PC-9 (cell line): ENCODE measurements around the gene ABCG5. TPM values are rescaled to one million over a fixed set of nuclear protein-coding genes. Genes with fewer than 3 reads are reported as not detected.

Source experiments
- BruUV-seq: library from RNA; stranded (reverse); fragments of 400-500 nt; replicated peaks from 2 replicates; lab custom pipeline; 2021; lab: Mats Ljungman, UMichigan
- CTCF ChIA-PET: fragments of 300-600 bp; sonication (Branson Sonifier 250); formaldehyde crosslinking; loops from one replicate; lab custom pipeline; 2022; ENCODE audit warnings: antibody characterized with exemption; lab: Charles Lee
- POLR2A ChIA-PET: fragments of 300-600 bp; sonication (Branson Sonifier 250); formaldehyde crosslinking; loops from one replicate; lab custom pipeline; 2022; ENCODE audit warnings: antibody characterized with exemption; ENCODE audit not compliant: unreplicated experiment; lab: Charles Lee
- DNase-seq, 2 experiments: peaks; one replicate each; pipeline versions ENCODE4 v3.0.0 to v3.0.0-alpha.2; 2015 to 2022; ENCODE audit warnings: mixed read lengths in 1 of 2
- H2AFZ ChIP-seq: fragments of 200-600 bp; sonication (generic); 2 replicates; pipeline ENCODE4 v1.8.1; 2017; ENCODE audit warnings: antibody characterized with exemption
- H3F3A ChIP-seq: fragments of 200-600 bp; sonication (generic); 2 replicates; pipeline ENCODE4 v1.8.1; 2017; ENCODE audit warnings: antibody characterized with exemption, mild to moderate bottlenecking, low read depth; ENCODE audit not compliant: insufficient read depth
- H3K27ac ChIP-seq: fragments of 200-600 bp; sonication (generic); 2 replicates; pipeline ENCODE4 v1.6.1; 2016; ENCODE audit warnings: mixed run types
- H3K27me3 ChIP-seq: fragments of 200-600 bp; sonication (generic); 2 replicates; pipeline ENCODE4 v1.6.1; 2016; ENCODE audit warnings: low read depth, mixed run types; ENCODE audit not compliant: insufficient read depth
- H3K36me3 ChIP-seq: fragments of 200-600 bp; sonication (generic); 2 replicates; pipeline ENCODE4 v1.6.1; 2016; ENCODE audit warnings: low read depth, mixed run types
- H3K4me1 ChIP-seq: fragments of 200-600 bp; sonication (generic); replicated peaks from 2 replicates; pipeline ENCODE4 v1.6.1; 2016; ENCODE audit warnings: mixed run types; ENCODE audit not compliant: insufficient read depth
- H3K4me2 ChIP-seq: fragments of 200-600 bp; sonication (generic); 2 replicates; pipeline ENCODE4 v1.6.1; 2017; ENCODE audit warnings: mixed run types
- H3K4me3 ChIP-seq: fragments of 200-600 bp; sonication (generic); 2 replicates; pipeline ENCODE4 v1.6.1; 2016; ENCODE audit warnings: mixed run types
- H3K79me2 ChIP-seq: fragments of 200-600 bp; sonication (generic); 2 replicates; pipeline ENCODE4 v1.6.1; 2017; ENCODE audit warnings: low read depth, mixed run types
- H3K9me2 ChIP-seq: fragments of 200-600 bp; sonication (generic); 2 replicates; pipeline ENCODE4 v1.8.1; 2017; ENCODE audit warnings: mild to moderate bottlenecking; ENCODE audit not compliant: insufficient read depth
- H3K9me3 ChIP-seq: fragments of 200-600 bp; sonication (generic); 2 replicates; pipeline ENCODE4 v1.8.1; 2016; ENCODE audit warnings: low read depth; ENCODE audit not compliant: insufficient read depth
- H4K20me1 ChIP-seq: fragments of 200-600 bp; sonication (generic); 2 replicates; pipeline ENCODE4 v1.8.1; 2017; ENCODE audit not compliant: insufficient read depth
- EZH2 ChIP-seq: fragments of 200-600 bp; sonication (generic); IDR thresholded peaks from 2 replicates; pipeline ENCODE4 v1.8.0; 2017; ENCODE audit warnings: antibody characterized with exemption, low read depth
- intact Hi-C: fragments of 100-400 bp; cut with micrococcal nuclease; formaldehyde crosslinking; loops from one replicate; pipeline ENCODE4 v1.10.0; 2022; ENCODE audit not compliant: unreplicated experiment
- total RNA-seq: library from RNA; stranded (reverse); gene quantifications from 2 replicates; pipeline ENCODE4 v1.2.3, GENCODE V29; 2021
- TF ChIP-seq, protein P1 (sequence below): fragments of 200-600 bp; sonication (generic); conservative IDR thresholded peaks from 2 replicates; pipeline ENCODE4 v1.6.1; 2017; ENCODE audit warnings: mixed run types, antibody characterized with exemption, mild to moderate bottlenecking, moderate library complexity

Gene ABCG5
- total RNA-seq, 1 experiment from 2014 or later: not detected

DNA sequence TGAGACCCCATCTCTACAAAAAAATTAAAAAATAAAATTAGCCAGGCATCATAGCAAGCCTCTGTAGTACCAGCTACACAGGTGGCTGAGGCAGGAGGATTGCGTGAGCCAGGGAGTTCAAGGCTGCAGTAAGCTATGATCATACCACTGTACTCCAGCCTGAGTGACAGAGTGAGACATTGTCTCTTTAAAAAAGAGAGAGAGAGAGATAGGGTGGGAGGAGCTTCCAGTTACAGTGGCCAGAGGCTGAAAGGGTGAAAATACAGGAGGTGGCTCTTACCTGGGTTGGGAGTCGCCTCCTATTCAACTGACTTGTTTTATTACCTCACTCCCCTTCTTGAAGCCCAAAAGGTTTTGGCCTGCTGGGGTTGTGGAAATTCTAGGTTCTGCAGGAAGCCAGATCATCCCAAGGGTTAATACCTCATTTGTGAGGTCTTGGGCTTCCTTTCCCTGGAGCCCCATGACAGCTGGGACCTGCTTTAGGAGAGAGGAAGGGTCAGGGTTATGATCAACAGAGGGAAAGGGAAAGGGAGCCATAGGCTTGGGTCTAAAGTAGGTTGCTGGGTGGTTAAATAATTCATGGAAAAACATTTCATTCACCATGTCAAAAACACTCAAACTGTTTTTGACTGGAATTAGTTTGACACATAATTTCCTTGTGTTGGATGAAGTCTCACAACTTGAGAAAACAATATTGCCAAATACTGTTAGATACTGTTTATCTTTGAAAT lies 47.4 kb downstream of the ABCG5 start:
- Histone ChIP-seq H3K4me3 (no peak overlapping the region), H3K4me1 (no peaks in the 10 kb centered on the region), H3K9me3 (no peaks in the 10 kb centered on the region), H3K79me2 (no peaks in the 10 kb centered on the region), H4K20me1 (no peaks in the 10 kb centered on the region), H3K27me3 (no peaks in the 10 kb centered on the region), H3F3A (no peaks in the 10 kb centered on the region), H3K4me2 (no peak overlapping the region), H2AFZ (no peak overlapping the region), H3K9me2 (no peaks in the 10 kb centered on the region), H3K27ac (no peak overlapping the region), H3K36me3 (0 out of 2 replicates have a peak, but pooled peaks cover 3% of the 10 kb centered on the region)
- no peak for DNase-seq
- intact Hi-C loops: loop anchor here (10.0 kb wide), 1 partner anchor 176 kb away; no protein-coding TSS in a partner anchor
- no TSS peak for BruUV-seq
- TF ChIP-seq, protein P1, sequence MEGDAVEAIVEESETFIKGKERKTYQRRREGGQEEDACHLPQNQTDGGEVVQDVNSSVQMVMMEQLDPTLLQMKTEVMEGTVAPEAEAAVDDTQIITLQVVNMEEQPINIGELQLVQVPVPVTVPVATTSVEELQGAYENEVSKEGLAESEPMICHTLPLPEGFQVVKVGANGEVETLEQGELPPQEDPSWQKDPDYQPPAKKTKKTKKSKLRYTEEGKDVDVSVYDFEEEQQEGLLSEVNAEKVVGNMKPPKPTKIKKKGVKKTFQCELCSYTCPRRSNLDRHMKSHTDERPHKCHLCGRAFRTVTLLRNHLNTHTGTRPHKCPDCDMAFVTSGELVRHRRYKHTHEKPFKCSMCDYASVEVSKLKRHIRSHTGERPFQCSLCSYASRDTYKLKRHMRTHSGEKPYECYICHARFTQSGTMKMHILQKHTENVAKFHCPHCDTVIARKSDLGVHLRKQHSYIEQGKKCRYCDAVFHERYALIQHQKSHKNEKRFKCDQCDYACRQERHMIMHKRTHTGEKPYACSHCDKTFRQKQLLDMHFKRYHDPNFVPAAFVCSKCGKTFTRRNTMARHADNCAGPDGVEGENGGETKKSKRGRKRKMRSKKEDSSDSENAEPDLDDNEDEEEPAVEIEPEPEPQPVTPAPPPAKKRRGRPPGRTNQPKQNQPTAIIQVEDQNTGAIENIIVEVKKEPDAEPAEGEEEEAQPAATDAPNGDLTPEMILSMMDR: no peak
- TF ChIP-seq EZH2: no peak
- ChIA-PET CTCF (no interaction called here), POLR2A (no interaction called here)

DNA sequence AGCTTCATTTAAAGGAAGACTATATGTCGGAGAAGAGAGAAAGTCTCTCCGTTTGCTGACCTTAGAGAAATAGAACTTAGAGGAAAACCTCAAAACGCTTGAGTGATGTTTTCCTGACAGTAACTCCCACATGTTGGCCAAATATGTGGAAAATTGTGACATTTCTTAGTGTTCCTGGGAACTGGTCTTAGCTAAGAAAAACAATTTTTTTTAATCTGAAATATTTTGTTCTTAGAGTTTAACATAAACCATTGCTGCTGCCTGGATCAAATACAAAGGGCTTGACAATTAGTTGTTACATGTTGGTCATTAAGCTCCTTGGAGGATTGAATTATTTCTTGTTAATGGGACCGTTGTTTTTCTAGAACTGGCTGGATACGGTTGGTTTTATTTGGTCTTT lies 48.5 kb downstream of the ABCG5 start:
- Histone ChIP-seq H3K79me2 (no peaks in the 10 kb centered on the region), H3K27me3 (no peaks in the 10 kb centered on the region), H3K4me2 (no peak overlapping the region), H3K9me3 (no peaks in the 10 kb centered on the region), H3K36me3 (0 out of 2 replicates have a peak, but pooled peaks cover 3% of the 10 kb centered on the region), H3K27ac (no peak overlapping the region), H3K9me2 (no peaks in the 10 kb centered on the region), H3K4me1 (no peaks in the 10 kb centered on the region), H4K20me1 (no peaks in the 10 kb centered on the region), H3K4me3 (no peak overlapping the region), H2AFZ (no peak overlapping the region), H3F3A (no peaks in the 10 kb centered on the region)
- CTCF ChIA-PET: no interaction called here
- no peak for DNase-seq
- no TSS peak for BruUV-seq
- TF ChIP-seq, protein P1: no peak
- TF ChIP-seq EZH2: no peak
- intact Hi-C loops: loop anchor here (10.0 kb wide), 1 partner anchor 175 kb away; no protein-coding TSS in a partner anchor
- POLR2A ChIA-PET: no interaction called here

DNA sequence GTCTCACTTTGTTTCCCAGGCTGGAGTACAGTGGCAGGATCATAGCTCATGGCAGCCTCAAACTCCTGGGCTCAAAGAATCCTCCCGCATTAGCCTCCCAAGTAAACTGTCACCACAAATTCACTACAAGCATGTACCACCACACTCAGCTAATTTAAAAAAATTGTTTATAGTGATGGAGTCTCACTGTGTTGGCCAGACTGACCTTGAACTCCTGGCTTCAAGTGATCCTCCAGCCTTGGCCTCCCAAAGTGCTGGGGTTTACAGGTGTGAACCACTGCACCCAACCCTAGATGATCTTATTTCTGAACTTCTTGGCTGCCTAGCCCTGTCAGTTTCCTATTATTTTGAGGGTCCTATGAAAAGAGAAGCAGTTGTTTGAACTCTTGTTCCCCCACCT lies 50.0 kb downstream of the ABCG5 start:
- ChIA-PET POLR2A (no interaction called here), CTCF (no interaction called here)
- 0 out of 2 replicates have a peak, but pooled peaks cover 3% of the 10 kb centered on the region for H3K36me3 ChIP-seq
- H3K9me3 ChIP-seq: no peaks in the 10 kb centered on the region
- H3K4me2 ChIP-seq: no peak overlapping the region
- no peak overlapping the region for H2AFZ ChIP-seq
- no peaks in the 10 kb centered on the region for H3F3A ChIP-seq
- H3K4me3 ChIP-seq: no peak overlapping the region
- no peaks in the 10 kb centered on the region for H3K4me1 ChIP-seq
- no TSS peak for BruUV-seq
- H3K9me2 ChIP-seq: no peaks in the 10 kb centered on the region
- intact Hi-C loops: no loop called here
- H3K27ac ChIP-seq: no peak overlapping the region
- TF ChIP-seq, protein P1: no peak
- no peak for TF ChIP-seq EZH2
- no peak for DNase-seq
- H3K27me3 ChIP-seq: no peaks in the 10 kb centered on the region
- no peaks in the 10 kb centered on the region for H4K20me1 ChIP-seq
- no peaks in the 10 kb centered on the region for H3K79me2 ChIP-seq
